SH-SY5Y (cell line): ENCODE data around the gene SIGLEC9.

Experiments used
- GATA2 ChIP-seq: IDR thresholded peaks from 2 replicates; pipeline ENCODE4 v1.6.1; 2011; ENCODE audit warnings: mild to moderate bottlenecking, low read depth, low read length
- GATA3 ChIP-seq: IDR thresholded peaks from 2 replicates; pipeline ENCODE4 v1.6.1; 2011; ENCODE audit warnings: low read depth, mild to moderate bottlenecking, low read length, moderate library complexity

The SIGLEC9 gene

DNA sequence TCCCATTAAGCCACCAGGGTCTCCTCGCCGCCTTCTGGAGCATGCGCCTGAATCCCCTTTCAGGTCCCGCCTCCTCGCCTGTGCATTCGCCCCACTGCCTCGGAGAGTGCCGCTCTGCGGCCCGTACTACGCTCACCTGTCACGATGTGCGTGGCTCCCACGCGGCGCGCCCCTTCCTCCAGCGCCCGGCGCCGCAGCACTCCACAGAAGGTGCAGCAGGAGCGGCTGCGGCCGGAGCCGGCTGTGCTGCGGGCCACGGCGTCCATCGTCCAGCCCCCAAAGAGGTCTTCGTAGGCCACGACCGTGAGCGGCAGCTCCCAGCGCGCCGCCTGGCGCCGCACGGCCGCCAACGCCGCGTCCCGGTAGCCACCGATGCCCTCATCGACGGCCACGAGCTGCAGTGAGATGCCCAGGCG, 20.8 kb upstream of the SIGLEC9 start:
- TF ChIP-seq GATA2 (no peak), GATA3 (no peak)

DNA sequence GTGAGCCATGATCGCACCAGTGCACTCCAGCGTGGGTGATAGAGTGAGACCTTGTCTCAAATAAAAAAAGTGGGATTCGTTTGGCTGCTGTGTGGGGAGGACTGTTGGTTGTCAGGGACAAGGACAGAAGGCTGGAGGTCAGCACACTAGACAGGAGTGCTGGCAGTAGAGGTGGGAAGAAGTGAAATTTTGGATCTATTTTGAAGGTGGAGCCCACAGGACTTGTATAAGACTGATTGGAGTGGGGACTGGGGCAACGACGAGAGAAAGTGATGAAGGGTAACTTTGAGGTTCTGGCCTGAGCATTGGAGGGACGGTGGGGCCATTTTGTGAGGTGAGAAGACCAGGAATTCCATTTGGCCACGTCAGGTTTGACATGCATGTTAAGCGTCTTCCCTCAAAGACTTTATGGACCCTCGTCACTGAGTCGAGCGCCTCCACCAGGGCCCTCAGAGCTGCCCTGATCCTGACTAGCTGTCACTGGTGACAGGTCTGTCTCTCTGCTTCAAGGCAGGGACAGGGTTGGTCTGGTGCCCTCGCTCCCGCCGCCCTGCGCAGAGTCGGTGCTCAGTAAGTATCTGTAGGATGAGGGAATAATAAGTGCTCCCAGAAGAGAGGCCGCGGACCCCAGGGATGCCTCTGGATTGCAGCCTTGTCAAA, 17.2 kb upstream of the SIGLEC9 start:
- no peak for TF ChIP-seq GATA3
- no peak for TF ChIP-seq GATA2

DNA sequence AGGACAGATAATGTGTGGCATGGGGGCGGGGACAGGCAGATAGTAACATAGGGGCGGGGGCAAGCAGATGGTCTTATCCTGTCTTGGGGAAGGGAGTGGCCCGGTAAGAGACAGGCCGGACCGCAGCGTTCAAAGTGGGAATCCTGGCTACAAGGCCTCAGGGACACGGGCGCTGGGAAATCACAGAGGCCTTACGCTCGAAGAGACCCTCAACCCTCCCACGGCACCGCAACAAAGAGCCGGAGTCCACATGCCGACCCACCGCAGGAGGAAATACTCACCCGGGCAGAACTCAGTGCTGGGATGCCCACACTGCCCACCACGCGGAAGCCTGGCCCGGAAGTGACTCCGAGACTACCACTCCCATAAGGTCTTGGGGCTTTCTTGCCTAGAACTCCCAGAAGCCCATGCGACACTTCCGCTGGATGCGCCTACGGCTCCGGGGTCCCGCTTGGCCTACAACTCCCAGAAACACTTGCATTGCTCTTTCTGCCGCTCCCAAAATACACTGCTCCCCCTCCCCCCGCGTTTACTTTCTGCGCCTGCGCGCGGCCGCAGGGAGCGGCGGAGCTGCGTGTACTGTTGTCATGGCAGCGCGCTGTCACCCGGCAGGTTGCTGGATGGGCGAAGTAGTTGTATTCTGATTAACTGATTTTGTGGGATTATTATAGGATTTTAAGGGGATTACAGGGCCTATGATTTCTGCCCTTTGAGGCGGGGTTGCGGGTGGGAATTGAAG, 16.5 kb upstream of the SIGLEC9 start, which contains the start of gene CTU1:
CTU1 (minus strand) TSS at position 344 of the 739 bp plus-strand sequence. CDS start 3,840 bp downstream, outside the sequence.
- TF ChIP-seq GATA2 (no peak), GATA3 (no peak)

DNA sequence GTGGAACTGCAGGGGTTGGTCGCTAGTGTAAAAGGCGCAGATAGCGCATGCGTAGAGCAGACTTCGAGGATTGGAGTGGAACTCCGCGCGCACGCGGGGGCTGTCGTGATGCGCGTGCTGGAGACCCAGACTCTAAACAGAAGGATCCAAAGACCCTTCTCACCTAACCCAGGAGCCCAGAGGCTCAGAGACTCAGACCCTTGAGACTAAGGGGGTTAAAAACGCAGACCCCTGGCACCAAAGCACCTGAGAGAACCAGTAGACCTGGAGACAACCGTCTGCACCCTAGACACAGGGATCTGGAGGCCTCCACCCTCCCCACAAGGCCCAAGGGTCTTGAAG, 15.9 kb upstream of the SIGLEC9 start:
- no peak for TF ChIP-seq GATA2
- TF ChIP-seq GATA3: no peak

DNA sequence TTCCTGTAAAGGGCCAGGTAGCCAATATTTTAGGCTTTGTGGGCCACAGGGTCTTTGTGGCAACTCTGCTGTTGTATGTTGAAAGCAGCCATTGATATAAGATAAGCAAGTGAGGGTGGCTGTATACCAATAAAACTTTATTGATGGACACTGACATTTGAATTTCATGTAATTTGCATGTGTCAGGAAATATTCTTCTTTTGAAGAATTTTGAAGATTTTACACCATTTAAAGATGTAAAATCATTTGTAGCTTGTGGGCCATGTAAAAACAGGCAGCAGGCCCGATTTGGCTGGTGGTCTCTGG, 14.1 kb upstream of the SIGLEC9 start:
- TF ChIP-seq GATA2 (no peak), GATA3 (no peak)

DNA sequence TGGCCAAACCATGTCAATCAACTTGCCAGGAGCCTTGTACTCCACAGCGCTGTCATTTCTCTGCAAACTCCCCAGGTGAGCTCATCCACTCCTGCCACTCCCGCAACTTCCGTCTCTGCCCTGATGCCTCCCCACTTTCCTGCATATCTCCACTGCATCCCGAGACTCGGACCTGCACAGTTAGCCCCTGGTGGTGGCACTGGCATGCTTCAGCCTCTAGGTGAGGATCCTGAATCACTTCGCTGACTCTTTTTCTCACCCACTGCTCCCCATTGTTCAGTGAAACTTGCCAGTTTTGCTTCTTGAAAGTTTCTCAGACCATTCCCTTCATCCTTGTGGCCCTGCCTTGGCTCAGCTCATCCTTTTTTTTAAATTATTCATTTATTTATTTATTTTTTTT, 13.1 kb upstream of the SIGLEC9 start:
- TF ChIP-seq GATA2: no peak

DNA sequence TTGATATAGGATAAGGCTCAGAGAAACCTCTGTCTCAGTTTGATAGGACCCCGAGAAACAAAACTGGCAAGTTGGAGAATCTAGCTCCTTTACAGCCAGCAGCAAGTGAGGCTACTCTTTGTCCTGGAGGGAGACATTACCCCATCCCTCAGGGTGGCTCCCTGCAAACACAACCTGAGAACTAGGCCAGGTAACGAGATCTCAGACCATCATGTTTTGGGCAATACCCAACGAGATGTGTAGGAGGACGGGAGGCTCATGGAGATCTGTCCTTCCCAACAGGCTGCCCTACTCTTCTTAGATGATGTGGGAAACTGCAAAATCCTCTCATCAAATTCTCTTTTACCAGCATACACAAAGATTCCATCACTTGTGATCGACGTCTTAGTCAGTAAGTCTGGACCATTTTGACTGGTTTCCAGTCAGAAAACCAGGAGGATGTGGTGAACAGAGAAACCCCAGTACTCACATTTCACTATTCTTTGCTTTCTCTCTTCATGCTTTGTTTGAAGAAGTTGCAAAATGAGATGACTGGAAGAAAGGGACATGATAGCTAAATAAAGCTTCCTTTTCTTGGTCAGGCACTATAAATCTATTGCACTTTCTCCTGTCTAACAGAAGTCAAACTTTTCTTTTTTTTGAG, 10.5 kb upstream of the SIGLEC9 start:
- TF ChIP-seq GATA2 (no peak), GATA3 (no peak)

DNA sequence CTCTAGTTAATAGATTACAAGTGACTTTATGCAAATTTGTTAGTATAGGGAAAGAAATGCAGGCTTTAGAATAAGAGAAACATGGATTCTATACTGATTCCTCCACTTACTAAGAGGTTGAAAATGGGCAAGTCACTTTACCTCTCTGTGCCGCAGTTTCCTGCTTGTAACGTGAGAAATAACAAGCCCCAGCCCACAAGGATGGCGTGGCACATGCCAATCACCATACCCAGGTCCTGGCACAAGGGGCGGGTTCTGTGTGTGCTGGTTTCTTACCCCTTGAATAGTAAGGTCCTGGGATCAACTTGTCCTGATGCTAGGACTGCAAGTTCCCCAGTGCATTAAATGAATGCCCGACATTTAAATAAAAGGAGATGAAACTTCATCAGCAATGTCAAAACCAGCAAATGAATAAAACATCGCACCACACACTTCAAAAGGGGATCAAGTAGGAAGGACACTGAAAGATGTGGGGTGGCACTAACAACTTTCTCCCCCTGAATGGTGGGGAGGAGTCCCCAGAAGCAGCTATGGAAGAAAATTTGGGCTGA, 7.9 kb upstream of the SIGLEC9 start:
- TF ChIP-seq GATA2: no peak
- TF ChIP-seq GATA3: no peak

DNA sequence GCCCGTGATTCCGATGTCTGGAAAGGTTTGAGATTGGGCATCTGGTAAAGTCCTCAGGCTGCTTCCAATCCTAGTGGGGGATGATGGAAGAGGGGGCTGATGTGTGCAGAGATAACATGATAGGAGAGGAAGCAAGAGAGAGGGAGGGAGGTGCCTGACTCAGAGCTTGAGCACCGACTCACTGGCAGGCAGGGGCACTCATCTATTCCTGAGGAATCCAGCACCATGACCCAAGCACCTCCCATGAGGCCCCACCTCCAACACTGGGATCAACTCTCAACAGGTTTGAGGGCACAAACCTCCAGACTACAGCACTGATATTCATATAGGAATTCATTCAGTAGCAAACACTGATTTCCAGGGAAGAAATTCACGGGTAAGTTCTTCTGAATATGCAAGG, 5.6 kb upstream of the SIGLEC9 start:
- TF ChIP-seq GATA3: no peak
- TF ChIP-seq GATA2: no peak

DNA sequence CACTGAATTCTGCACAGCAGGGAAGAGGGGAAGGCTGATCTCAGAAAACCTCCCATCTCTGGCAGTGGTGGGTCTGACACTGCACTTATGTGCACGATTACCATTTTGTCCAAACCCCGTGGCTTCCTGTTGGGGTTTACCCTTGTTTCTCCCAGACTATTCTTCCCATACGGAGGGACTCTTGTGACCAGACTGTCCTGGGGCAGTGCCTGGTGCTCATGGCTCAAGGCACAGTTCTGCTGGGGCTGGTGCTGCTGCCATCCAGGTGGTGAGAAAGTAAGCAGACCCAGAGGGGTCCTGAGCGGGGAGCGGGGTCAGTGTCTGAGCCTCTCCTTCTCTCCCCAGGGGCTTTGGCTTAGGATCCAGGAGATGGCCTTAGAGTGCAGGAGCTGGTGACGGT, 5.1 kb upstream of the SIGLEC9 start:
- TF ChIP-seq GATA2: no peak
- TF ChIP-seq GATA3: no peak

DNA sequence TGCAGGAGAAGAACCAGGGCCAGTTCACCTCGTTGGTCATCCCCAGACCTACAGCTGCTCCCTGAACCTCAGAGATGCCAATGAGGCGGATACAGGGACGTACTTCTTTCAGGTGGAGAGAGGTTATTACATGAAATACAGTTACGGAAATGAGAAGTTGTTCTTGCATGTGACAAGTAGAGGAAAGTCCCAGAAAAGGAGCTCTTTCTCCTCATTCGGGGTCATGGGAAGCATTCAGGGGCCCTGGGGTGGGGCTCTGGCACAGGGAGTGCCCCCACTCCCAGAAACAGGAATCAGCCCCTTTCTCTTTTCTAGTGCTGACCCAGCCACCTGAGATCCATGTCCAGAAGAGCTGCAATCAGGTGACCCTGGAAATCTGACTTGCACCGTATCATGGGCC, 4.5 kb upstream of the SIGLEC9 start:
- no peak for TF ChIP-seq GATA2
- TF ChIP-seq GATA3: no peak

DNA sequence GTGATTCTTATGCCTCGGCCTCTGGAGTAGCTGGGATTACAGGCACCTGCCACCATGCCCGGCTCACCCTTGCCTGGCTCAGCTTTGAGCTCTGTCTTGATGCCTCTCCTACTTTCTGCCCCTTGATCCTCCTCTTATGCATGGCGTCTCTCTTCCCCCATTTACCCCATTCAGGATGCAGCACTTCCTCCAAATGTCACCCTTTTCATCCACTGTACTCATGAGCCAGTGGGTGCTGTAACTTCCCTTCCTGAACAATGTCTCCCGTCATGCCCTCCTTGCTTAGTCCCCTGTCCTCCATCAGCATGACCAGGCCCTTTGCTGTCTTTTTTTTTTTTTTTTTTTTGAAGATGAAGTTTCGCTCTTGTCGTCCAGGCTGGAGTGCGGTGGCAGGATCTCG, 3.4 kb upstream of the SIGLEC9 start:
- TF ChIP-seq GATA2: no peak
- no peak for TF ChIP-seq GATA3

DNA sequence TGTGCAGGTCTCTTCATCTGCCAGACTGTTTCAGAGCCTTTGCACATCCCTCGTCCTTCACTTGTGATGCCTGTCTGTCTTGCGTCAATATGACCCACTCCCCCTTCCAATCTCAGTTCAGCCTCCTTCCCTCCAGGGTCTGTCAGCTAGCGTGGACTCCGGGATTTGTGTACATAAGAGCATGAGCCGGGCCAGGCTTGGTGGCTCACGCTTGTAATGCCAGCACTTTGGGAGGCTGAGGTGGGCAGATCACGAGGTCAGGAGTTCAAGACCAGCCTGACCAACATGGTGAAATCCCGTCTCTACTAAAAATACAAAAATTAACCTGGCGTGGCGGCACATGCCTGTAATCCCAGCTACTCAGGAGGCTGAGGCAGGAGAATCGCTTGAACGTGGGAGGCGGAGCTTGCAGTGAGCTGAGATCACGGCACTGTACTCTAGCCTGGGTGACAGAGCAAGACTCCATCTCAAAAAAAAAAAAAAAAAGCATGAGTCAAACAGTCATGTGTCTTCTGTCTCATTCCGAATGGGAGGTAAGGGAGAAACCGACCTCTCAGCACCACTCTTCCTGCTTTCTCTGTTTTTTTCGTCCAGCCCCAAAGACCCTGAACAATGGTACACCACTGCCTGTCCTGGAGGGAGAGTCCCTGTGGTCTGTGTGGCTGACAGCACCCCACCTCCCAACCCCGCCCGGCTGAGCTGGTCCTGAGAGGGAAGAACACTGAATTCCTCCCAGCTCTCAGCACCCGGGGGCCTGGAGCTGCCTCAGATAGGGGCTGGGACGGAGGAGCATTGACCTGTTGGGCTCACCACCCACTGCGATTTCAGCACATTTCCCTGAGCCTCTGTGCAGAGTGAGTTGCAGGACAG, 2.4 kb upstream of the SIGLEC9 start:
- no peak for TF ChIP-seq GATA2
- TF ChIP-seq GATA3: no peak

DNA sequence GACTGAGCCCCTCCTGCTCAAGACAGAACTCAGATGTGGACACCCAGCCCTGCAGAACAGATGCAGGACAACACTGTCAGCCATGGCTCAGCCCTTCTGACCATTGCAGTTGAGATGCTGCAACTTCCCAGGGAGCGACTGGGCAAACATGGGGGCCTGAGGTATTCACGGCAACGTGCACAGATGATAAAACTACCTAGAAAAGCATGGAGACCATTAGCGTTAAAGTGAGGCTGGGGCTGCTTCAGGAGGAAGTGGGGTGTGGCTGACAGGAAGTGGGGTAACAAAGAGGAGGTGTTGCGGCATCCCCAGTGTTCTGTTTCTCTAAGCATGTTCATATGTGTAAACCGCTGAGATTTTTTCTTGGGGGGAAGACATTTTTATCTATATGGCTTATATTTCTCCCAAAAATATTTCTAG, 1.3 kb upstream of the SIGLEC9 start:
- TF ChIP-seq GATA2 (no peak), GATA3 (no peak)

DNA sequence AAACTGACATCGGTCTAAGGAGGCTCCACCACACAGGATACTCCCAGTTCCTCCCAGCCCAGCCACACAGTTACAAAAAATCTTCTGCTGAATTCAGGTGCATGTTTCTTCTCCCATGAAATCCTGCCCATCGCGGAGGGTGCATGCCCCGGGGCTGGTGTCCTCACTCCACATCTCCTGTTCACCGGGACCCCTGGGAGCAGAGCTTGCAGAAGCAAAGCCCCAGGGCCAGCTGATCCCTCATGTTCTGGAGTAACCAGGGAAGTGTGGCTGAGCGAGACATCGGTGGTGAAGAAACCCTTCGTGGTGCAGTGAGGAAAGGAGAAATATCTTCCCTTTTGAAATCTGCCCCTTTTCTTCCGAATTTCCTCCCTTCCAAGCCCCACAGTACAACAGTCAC, 904 bp upstream of the SIGLEC9 start:
- no peak for TF ChIP-seq GATA2
- no peak for TF ChIP-seq GATA3
